Fibroblast of skin of left quadriceps (primary cell): ENCODE measurements around the gene DUSP14.
"Not testable (repeated sequence)": the region's sequence is repeated elsewhere in the genome, so short reads cannot be mapped to it uniquely, and the experiment has no call there.

Experiments used
- DNase-seq, 2 experiments: peaks; one replicate each; pipeline ENCODE4 v3.0.0-alpha.2; 2013; ENCODE audit warnings: low read depth in 2 of 2

The DUSP14 gene

GRCh38 chr17:37489197-37490001 is at the start of gene DUSP14:
Gene DUSP14, plus strand, starts transcription at chr17:37489891. Its CDS starts 22,382 bp downstream, at chr17:37512273.
- peak; percentile 64 to 68 for DNase-seq

DNA sequence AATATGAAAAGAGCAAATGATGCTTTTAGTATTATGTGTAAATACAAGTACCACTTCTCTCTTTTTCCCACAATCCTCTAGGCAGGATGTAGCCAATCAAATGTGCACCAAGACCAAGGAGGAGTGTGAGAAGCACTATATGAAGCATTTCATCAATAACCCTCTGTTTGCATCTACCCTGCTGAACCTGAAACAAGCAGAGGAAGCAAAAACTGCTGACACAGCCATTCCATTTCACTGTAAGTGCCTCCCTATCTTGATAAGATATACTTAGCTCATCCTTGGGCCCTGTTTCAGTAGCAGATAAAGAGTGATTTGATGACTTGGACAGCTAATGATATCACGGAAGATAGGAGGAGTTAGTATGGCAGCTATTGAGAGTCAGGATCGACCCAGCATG is 49.3 kb upstream of the DUSP14 start:
- DNase-seq = no peak

DNA sequence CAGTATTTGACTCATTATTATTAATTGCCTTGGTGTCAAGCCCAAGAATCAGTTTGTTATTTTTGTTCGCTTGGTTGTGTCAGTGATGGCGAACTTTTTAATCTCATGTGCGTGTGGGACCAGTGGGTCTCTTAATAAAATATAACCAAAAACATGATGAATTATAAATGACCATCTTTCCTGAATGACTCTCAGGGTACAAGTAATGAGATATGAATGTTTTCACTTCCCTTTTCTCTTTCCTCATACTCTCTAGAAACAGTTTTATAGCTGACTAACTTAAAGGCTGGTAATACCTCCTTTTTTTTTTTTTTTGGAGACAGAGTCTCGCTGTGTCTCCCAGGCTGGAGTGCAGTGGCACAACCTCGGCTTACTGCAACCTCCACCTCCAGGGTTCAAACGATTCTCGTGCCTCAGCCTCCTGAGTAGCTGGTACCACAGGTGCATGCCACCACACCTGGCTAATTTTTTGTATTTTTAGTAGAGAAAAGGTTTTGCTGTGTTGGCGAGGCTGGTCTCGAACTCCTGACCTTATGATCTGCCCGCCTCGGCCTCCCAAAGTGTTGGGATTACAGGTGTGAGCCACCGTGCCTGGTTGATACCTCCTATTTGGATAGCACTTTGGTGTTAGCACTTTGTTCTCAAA is 48.2 kb upstream of the DUSP14 start:
- not testable (repeated sequence) for DNase-seq

DNA sequence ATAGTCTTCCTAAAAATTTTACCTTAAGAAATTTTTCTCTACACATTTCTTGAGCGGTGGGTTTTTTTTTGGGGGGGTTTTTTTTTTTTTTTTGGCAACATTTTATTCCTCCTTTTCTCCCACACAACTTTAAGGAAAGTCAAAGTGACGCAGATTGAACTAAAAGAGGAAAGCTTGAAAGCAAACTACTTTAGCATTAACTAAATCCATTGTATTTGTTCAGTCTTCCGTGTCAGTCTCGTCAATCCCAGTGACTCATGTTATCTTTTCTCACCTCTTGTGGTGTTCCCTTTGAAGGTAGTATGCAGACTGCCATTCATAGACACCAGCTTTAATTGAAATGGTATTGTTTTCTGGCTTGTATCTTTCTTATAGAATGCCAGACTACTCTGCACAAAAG is 43.7 kb upstream of the DUSP14 start:
- DNase-seq = no peak

DNA sequence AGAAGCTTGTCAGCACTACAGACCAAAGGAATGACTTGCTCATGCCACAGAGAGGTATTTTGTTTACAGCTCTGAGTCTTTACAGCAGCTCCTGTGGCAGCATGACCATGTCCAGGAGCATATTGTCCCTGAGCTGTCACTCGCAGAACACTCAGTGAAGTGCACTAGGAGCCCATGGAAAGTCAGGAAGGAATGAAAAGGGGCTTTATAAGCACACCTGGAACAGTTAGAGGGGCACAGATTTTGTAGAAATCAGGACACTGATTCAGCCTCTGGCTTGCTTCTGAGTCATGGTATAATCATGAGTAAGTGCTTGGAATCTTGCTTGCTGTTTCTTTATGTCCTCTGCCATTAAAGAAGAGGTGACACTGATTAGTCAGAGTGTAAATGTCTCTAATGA is 42.0 kb upstream of the DUSP14 start:
- DNase-seq = no peak

DNA sequence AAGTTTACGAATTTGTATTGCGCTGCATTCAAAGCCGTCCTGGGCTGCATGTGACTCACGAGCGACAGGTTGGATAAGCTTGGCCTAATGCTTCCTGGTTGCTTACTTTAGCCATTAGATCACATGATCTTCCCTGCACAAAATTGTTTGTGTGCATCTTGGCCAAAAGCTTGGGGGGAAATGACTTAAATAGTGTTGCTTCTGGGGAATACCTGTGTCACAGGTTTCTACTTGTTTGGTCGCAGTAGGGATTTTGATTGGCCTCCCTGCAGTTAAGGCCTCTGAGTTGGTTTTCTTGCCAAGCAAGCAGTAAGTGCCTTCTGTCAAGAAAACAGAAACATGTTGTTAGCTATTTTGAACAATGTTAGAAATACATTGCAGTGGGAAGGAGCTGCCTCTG is 39.6 kb upstream of the DUSP14 start:
- DNase-seq = no peak

DNA sequence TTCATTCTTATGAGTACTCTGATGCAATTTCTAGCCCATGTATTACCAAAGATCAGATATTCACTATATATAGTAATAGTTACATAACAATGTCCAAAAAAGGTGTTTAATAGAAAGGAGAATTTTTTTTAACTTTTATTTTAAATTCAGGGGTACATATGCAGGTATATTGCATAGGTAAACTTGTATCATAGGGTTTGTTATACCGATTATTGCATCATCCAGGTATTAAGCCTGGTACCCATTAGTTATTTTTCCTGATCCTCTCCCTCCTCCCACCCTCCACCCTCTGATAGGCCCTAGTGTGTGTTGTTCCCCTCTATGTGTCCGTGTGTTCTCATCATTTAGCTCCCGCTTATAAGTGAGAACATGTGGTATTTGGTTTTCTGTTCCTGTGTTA is 31.9 kb upstream of the DUSP14 start:
- not testable (repeated sequence) for DNase-seq

- DNase-seq = peak in 1 of 2 experiments; percentile 20
Measured at GRCh38 chr17:37458805-37459204, 30.9 kb upstream of the DUSP14 start.

DNA sequence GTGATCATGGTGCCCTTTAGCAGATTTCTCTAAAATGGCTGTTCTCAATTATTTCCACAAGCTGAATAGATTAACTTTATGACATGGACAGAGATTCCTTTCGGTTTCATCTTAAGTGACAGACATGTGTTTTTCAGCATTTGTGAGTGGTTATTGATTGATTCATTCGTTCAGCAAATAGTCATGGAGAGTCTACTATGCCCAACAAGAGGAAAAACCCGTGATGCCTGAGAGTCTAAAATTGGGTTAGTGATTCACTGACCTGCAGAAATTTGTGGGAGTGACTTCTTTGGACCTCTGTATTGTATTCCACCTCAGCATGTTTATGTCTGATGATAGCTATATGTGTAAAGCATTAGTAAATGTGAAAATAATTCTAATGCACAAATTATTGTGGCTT is 28.0 kb upstream of the DUSP14 start:
- DNase-seq = no peak

- DNase-seq = no peak
Measured at GRCh38 chr17:37462492-37462891, 27.2 kb upstream of the DUSP14 start.

DNA sequence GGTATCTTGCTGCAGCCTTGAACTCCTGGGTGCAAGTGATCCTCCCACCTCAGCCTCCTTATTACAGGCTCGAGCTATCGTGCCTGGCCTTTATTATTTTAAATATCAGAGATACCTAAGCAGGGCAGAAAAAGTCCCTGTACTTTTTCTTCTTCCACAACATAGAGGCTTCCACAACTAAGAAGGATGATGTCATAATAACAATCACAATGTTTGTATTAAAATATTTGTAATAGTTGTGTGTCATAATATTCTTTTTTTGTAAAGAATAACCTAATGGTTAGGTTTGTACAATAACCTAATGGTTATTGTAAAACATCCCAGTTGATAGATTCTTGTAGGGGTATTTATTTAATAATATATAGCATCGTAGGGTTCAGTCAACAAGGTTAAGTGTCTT is 26.7 kb upstream of the DUSP14 start:
- DNase-seq = no peak

- peak in 1 of 2 experiments; percentile 48 for DNase-seq
Measured at GRCh38 chr17:37465069-37465616, 24.5 kb upstream of the DUSP14 start.

DNA sequence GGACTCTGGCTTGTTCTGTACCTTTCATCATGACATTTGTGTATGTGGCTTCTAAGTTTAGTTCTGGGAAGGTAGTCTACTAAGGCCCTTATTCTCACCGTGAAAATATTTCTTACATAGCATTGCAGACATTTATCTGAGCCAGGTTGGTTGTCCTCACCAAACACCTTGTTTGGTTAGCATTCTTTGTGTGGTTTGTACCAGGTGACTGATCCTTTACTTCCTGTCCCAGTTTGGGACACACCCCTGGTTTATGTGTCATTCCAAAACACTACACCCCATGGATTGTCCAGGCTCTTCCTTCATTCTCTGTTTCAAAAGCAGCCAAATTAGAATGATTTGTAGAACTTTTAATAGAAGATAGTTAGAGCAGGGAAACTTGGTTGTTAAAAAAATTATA is 23.2 kb upstream of the DUSP14 start:
- no peak for DNase-seq

DNA sequence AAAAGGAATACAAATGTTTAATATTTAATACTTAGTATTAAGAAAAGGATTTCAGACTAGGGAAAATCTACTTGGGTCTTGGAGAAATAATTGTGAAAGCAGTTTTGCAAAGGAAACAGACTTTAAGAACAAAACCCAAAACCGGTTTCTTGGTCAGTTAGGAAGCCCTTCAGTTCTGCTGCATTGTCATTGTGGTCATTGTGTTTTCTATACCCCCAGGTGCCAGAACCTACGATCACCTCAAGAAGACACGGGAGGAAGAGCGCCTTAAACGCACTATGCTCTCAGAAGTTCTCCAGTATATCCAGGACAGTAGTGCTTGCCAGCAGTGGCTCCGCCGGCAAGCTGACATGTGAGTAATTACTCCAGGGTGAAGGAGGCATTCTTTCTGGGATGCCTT is 19.5 kb upstream of the DUSP14 start:
- no peak for DNase-seq

DNA sequence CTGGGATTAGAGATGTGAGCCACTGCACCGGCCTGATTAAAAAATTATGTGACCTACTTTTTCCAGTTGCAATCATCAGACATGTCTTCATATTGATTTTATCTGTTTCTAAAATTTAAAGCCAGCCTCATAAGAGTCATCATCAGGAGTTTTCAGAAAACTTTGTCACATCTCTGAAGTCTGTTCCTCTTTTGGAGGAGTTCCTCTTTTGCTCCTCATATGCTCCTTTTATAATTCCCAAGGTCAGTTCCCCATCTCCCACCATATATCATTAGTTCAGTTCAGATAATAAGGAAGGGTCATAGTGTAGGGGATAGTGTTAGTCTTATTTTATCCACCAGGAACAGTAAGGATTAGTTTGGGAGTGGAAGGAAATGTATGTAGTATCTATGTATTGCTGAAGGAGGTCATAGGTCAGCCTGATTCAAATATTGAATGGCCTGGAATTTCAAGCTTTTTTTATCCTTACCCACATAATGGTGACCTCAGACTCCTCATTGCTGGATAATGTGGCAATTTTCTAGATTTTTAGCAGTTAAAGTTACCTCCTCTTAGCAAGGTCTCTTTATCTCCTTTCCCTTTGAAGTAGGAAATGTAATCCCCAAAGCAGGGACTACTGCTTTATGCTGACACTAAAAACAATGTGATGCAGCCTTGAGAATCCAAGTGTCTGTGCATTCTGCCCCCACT is 13.8 kb upstream of the DUSP14 start:
- no peak for DNase-seq

DNA sequence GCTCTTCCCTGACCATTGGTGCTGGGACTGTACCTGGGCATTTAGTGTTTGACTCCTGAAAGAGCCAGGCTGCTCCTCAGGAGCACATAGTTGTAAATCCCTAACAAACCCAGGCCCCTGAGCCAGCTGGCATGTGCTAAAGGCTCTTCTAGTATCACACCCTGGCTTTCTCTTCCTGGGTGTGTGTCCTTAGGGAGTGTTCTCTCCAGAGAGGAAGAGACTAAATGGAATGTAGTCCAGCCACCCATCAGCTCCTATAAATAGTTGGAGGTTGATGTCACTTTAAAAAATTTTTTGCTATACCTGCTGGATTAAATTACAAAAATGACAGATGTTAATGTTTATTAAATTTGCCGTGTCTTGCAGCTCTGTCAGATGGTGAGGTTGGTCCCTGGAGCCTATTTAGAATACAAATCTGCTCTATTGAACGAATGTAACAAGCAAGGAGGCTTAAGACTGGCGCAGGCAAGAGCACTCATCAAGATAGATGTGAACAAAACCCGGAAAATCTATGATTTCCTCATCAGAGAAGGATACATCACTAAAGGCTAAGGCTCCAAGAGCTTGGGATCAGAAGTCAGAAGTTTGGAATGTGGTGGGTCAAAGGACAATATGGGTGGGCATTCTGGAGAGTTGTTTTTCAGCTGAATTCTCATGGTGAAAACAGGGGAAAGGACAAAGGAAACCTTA is 13.1 kb upstream of the DUSP14 start:
- DNase-seq = no peak

GRCh38 chr17:37478187-37478586 is 11.5 kb upstream of the DUSP14 start:
- peak in 1 of 2 experiments; percentile 47 for DNase-seq

DNA sequence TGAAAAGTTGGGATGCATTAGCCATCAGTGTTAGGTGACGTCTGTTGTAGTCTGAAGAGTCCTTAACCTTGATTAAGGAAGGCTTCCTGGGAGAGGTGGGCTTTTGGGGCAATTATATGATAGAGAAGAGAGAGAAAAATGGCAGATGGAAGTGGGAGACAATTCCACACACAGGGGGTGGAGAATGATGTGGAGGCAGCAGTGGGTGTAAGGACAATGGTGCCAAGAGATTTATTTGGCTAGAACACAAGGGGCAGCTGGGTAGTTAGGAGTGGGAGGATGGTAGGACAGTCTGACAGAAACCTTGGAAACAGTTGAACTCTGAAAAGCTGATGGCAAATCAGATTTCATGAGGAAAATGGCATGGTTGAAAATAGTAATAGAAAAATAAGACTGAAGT is 10.7 kb upstream of the DUSP14 start:
- no peak for DNase-seq

DNA sequence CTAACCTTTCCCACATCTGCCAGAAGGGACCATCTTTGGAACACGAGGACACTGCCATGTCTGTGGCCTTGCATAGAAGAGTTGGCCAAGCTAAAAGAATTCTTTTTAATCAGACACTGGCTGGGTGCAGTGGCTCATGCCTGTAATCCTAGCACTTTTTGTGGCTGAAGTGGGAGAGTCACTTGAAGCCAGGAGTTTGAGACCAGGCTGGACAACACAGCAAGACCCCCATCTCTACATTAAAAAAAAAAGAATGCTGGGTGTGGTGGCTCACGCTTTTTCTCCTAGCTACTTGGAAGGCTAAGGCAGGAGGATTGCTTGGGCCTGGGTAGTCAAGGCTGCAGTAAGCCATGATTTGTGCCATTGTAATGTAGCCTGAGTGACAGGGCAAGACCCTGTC is 9.3 kb upstream of the DUSP14 start:
- no peak for DNase-seq

GRCh38 chr17:37481001-37481665 is 8.6 kb upstream of the DUSP14 start:
- DNase-seq = no peak

GRCh38 chr17:37483311-37484039 is 6.2 kb upstream of the DUSP14 start:
- peak; percentile 93 to 94 for DNase-seq
